SKM-1 (cell line): ENCODE data around the gene MORC2.

Experiments
- DNase-seq: peaks from one replicate; lab custom pipeline; 2025; ENCODE audit not compliant: unreplicated experiment; lab: John Stamatoyannopoulos, UW

The MORC2 gene

DNA sequence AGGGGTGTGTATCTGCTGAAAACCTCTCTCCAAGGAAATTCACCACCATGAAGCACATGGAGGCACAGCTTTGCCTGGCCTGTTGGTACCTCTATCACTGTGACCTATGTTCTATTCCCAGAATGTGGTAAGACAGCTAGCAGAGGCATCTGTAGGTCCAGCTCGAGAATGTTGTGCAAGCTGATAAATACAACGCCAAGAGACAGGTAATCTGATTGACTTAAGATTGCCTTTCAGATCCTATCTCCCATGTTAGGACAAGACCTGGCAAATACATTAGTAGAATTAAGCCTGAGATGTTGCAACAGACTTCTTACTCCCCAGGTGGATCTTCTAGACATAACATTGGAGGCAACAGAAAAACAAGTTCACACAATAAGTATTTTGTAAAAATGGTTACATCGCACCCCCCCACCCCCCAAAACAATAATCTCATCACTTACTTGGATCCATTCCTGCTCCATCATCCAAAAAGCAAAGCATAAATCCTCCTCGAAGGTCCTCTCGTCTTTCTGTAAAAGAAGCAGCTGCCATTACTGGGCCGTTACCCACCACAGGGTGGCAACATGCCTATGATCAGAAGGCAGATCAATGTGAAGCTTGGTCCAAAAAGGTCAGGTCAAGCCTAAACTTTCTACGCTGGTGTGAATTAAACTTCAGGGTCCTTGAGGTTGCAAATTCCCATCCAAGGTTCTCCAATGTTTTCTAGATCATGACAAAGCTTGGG lies 18.5 kb downstream of the MORC2 start:
- no peak for DNase-seq

DNA sequence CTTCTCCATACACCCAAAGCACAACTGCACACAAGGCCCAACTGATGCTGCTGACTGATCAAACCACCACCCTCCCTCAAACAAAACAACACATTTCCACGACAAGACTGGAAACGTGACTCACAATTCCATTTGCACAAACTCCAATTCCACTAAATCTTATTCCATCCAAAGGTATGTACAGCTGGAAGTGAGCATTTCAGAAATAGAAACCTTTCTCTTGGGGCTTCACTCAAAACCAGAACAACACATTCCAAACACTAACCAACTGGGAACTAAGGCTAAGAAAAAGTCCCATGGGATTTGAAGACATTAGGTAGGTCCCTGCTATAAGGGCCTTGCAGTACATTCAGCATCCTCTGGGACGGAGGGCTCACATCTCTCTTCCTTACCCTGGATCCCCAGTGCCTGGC lies 19.6 kb downstream of the MORC2 start:
- DNase-seq = no peak

GRCh38 chr22:30947816-30948454 lies 20.6 kb downstream of the MORC2 start:
- DNase-seq = peak; percentile 6

- DNase-seq = no peak
Observed at GRCh38 chr22:30947173-30947815, 21.3 kb downstream of the MORC2 start.

DNA sequence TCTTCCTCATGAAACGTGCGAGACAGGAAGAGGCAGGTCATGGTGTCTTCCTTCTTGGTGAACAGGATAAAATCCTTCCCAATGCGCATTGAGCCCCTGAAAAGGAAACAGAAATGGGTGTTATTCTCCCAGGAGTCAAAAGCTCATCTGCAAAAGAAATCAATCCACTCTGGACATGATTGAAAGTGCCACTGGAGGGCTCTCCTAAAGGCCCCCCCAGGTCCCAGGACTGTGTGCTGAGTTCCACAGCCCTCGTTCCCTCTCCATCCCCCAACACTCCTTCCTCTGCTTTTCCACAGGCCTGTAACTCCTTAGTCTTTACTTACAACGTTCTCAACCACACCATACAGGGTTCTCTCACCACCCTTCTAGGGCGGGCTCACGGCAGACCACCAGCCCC lies 22.2 kb downstream of the MORC2 start:
- DNase-seq = no peak

- no peak for DNase-seq
Observed at GRCh38 chr22:30945653-30946052, 22.9 kb downstream of the MORC2 start.

- no peak for DNase-seq
Observed at GRCh38 chr22:30944986-30945385, 23.6 kb downstream of the MORC2 start.

GRCh38 chr22:30943368-30943767 lies 25.2 kb downstream of the MORC2 start:
- no peak for DNase-seq

- DNase-seq = no peak
Observed at GRCh38 chr22:30941363-30941740, 27.2 kb downstream of the MORC2 start.

- no peak for DNase-seq
Observed at GRCh38 chr22:30940685-30941362, 27.8 kb downstream of the MORC2 start.

DNA sequence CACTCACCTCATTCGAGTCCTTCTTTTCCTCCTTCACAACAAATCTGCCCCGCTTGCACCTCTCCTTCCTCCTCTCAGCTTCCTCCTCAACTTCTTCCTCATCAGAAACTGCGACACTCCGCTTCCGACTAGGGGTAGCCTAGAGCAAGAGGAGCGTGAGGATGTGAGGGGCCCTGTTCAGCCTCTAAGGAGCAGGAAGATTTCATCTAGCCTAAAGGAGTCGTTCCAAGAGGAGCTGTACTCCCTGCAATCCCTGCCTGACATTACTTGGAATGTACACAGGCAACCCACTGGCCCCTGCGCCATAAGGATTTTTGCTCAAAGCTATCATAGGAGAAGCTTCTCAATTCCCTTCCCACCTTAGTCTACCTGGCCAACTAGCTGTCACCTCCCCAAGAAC lies 34.5 kb downstream of the MORC2 start:
- DNase-seq = no peak

DNA sequence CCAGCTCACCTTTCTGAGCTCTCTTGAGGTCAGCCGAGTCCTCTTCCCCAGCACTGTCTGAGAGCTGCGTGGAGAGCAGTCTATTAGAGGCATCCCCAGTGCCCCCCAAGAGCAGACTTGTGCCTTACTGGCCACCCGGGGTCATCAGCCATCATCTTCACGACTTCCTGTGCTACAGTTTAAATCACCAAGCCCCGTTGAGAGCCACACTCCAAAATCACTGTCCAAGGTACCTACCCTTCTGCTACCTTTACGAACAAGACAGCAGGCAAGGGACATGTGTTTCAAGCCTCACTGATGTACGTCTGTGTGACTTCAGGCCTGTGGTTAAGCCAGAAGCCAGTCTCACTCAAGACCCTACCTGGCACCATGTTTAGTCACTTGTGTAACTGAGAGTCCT lies 35.1 kb downstream of the MORC2 start:
- no peak for DNase-seq

DNA sequence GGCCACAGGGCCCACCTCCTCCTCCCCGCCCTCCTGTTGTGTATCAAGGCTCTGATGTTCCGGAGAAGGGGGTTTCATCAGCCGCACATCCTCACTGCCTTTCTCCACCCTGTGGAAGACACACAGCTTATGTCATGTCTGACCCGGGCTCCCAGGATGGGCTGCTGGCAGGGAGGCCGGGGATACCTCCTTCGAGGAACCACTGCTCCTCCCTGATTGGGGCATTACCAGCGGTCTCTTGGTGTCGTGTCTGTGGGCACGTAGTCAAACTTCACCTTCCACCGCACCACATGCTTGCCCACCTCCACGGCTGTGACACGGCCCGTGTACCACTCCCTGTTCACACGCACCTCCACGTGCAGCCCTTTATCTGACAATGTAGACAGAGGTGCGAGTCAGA lies 35.9 kb downstream of the MORC2 start:
- no peak for DNase-seq

DNA sequence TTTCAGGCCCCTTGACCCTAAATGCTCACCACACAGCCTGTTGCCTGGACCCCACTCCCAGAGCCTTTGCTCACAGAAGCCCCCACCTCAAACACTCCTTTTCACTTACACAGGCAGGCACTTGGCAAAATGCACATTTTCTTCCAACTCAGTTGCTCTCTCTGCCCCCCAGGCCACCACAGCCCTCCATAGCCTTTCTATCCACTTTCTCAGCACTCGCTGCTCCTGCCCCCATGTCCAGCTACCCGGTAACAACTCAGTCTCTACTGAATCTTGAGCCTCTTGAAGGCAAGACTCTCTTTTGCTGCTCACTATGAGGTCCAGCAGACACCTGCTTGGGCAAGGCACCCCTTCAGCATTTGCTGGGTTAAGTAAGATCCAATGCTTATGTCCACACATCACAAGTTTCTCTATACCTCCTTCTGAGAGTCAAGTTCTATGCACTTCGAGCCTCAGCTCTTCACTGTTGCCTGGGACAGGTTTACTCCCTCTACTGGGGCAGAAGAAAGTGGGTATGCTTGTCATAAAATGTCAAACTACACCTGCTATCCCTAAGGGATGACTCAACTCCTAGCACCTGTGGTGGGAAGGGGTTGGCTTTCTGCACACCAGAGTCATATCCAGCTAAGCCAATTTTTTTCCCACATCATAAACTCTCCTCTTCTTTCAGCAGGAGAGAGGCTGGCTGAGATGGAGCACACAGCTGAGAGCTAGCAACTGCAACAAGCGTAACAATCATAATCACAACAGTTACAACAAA lies 36.9 kb downstream of the MORC2 start:
- no peak for DNase-seq

- DNase-seq = no peak
Observed at GRCh38 chr22:30930228-30930627, 38.3 kb downstream of the MORC2 start.

DNA sequence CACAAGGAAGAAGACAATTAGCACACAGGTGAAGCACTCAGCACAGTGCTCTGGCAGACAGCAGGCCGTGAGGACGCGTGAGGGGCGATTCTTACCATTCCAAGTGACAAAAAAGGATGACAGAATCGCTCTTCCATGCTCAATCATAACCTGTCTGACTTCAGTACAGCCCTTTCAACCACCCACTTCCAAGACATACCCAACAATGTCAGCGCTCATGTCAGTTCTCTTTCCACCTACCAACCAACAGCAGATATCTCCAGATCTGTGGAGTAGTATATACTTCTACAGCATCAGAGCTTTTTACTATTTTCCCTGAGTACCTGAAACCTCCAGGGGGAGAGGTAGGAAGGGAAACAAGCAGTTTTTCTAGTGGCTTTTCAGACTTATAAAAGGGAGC lies 40.2 kb downstream of the MORC2 start:
- no peak for DNase-seq

GRCh38 chr22:30927806-30928205 lies 40.8 kb downstream of the MORC2 start:
- no peak for DNase-seq

- DNase-seq = no peak
Observed at GRCh38 chr22:30926706-30927105, 41.9 kb downstream of the MORC2 start.

DNA sequence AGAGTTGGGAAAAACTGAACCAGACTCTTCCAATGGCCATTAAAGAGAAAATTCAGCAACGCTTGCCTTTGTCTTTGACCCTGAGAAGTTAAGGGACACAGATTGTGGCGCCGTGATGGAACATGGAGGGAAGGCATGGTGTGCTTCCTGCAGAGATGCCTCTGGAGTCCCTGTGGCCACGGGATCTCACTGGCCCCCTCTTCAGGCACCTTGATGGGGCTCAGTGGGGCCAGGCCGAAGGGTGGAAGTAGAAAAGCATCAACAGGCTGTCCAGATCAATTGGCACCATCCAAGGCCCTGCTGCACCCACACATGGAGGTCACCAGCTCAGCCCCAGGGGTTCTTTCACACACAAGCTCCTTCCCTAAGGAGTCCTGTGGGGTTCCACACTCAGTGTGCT lies 42.9 kb downstream of the MORC2 start:
- DNase-seq = no peak

DNA sequence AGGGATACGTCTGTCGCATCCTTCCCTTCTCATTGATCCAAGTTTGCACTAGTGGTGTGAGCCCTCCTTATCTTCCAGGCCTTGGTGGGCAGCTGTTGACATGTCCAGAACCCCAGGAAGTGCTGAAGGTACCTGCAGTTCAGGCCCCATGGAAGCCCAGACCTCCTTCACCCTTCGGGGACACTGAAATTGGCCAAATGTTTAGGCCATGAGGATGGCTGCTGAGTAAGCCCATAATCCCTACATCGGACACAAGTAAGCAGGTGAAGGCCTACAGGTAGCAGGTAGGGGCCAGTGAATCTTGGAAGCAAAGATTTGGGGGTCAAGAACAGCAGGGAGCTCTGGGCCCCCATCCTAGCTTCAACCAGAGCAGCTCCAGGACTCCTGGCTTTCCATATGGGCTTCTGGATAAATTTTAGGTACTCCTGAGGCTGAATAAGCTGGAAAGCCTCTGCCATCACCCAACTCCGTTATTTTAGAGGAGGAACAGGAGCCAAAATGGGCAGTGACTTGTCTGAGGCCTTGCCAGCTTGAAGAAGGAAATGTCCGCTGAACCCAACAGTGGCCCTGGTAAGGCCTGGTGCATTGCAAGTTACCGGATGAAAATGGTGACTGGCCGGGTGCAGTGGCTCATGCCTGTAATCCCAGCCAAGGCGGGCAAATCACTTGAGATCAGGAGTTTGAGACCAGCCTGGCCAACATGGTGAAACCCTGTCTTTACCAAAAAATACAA lies 45.2 kb downstream of the MORC2 start:
- no peak for DNase-seq
